Measurements from ENCODE around the gene KRTAP10-7. TPM values are rescaled to one million over a fixed set of nuclear protein-coding genes. Genes with fewer than 3 reads are reported as not detected.
"Not testable (repeated sequence)": the region's sequence is repeated elsewhere in the genome, so short reads cannot be mapped to it uniquely, and the experiment has no call there.

Gene KRTAP10-7
- total RNA-seq, 1 donor from 2014 or later, result not detected

- no peaks in the 10 kb centered on the region for H3K36me3 Mint-ChIP-seq (ENCODE audit: low read depth)
- peaks cover 12% of the 10 kb centered on the region for H3K9me3 Mint-ChIP-seq
- peaks cover 6% of the 10 kb centered on the region for H3K4me1 Mint-ChIP-seq
- H3K4me3 Mint-ChIP-seq, result no peak overlapping the region
- H3K27ac Mint-ChIP-seq (ENCODE audit: unreplicated experiment), result no peak overlapping the region
- TF ChIP-seq, protein P1, sequence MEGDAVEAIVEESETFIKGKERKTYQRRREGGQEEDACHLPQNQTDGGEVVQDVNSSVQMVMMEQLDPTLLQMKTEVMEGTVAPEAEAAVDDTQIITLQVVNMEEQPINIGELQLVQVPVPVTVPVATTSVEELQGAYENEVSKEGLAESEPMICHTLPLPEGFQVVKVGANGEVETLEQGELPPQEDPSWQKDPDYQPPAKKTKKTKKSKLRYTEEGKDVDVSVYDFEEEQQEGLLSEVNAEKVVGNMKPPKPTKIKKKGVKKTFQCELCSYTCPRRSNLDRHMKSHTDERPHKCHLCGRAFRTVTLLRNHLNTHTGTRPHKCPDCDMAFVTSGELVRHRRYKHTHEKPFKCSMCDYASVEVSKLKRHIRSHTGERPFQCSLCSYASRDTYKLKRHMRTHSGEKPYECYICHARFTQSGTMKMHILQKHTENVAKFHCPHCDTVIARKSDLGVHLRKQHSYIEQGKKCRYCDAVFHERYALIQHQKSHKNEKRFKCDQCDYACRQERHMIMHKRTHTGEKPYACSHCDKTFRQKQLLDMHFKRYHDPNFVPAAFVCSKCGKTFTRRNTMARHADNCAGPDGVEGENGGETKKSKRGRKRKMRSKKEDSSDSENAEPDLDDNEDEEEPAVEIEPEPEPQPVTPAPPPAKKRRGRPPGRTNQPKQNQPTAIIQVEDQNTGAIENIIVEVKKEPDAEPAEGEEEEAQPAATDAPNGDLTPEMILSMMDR (conservative IDR thresholded peaks at IDR 0.05), result no peak
- H3K27me3 Mint-ChIP-seq (ENCODE audit: low read depth), result peaks cover 33% of the 10 kb centered on the region
- no peak for DNase-seq (ENCODE audit: low read depth, low spot score)
These were observed 2.9 kb downstream of the KRTAP10-7 start for GRCh38 chr21:44603109-44603875.

DNA sequence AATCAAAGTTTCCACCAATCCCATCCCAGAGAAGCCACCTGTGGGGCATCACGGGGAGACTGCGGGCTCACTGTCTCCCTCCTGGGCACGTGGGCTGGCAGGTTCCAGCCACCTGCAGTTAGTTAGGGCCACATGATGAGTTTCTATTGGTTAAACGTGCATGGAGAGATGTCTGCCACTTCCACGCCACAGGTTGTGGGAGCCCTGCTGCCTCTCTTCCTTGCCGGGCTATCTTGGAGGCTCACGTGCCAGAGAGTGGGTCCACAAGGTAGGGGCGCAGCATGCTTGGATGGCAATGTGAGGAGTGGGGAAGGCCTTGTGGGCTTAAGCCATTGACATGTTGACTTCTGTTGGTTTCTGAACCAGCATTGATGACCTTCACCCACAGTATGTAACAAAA, 3.5 kb downstream of the KRTAP10-7 start:
- H3K36me3 Mint-ChIP-seq (ENCODE audit: low read depth), result no peaks in the 10 kb centered on the region
- TF ChIP-seq, protein P1 (conservative IDR thresholded peaks at IDR 0.05), result no peak

DNA sequence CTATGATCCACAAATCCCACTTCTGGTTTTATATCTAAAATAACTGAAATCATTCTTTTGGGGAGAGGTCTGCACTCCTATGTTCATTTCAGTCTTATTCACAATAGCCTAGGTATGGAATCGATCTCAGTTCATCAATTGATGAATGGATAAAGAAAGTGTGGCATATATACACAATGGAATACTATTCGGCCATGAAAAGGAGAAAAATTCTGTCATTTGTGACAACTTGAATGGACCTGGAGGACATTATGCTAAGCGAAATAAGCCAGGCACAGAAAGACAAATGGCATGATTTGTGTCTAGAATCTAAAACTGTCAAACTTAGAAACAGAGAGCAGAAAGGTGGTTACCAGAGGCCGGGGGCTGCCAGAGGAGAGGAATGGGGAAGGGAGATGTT, 6.1 kb downstream of the KRTAP10-7 start:
- H3K27ac Mint-ChIP-seq (ENCODE audit: unreplicated experiment), result no peak overlapping the region

More for the DNA sequence above, 3.5 kb downstream of the KRTAP10-7 start:
- Mint-ChIP-seq H3K27me3 (ENCODE audit: low read depth) (peaks cover 33% of the 10 kb centered on the region), H3K27ac (ENCODE audit: unreplicated experiment) (no peak overlapping the region), H3K4me3 (no peak overlapping the region), H3K4me1 (no peaks in the 10 kb centered on the region), H3K9me3 (peaks cover 14% of the 10 kb centered on the region)
- no peak for DNase-seq (ENCODE audit: low read depth, low spot score)

GRCh38 chr21:44609193-44609592, 8.8 kb downstream of the KRTAP10-7 start:
- H3K27me3 Mint-ChIP-seq (ENCODE audit: low read depth), result peaks cover 30% of the 10 kb centered on the region
- no peaks in the 10 kb centered on the region for H3K4me1 Mint-ChIP-seq

More for the DNA sequence above, 6.1 kb downstream of the KRTAP10-7 start:
- TF ChIP-seq, protein P1 (conservative IDR thresholded peaks at IDR 0.05), result no peak
- DNase-seq (ENCODE audit: low read depth, low spot score), result no peak
- Mint-ChIP-seq H3K4me3 (no peak overlapping the region), H3K27me3 (ENCODE audit: low read depth) (peaks cover 33% of the 10 kb centered on the region), H3K36me3 (ENCODE audit: low read depth) (peaks cover 12% of the 10 kb centered on the region), H3K9me3 (peaks cover 25% of the 10 kb centered on the region), H3K4me1 (no peaks in the 10 kb centered on the region)

DNA sequence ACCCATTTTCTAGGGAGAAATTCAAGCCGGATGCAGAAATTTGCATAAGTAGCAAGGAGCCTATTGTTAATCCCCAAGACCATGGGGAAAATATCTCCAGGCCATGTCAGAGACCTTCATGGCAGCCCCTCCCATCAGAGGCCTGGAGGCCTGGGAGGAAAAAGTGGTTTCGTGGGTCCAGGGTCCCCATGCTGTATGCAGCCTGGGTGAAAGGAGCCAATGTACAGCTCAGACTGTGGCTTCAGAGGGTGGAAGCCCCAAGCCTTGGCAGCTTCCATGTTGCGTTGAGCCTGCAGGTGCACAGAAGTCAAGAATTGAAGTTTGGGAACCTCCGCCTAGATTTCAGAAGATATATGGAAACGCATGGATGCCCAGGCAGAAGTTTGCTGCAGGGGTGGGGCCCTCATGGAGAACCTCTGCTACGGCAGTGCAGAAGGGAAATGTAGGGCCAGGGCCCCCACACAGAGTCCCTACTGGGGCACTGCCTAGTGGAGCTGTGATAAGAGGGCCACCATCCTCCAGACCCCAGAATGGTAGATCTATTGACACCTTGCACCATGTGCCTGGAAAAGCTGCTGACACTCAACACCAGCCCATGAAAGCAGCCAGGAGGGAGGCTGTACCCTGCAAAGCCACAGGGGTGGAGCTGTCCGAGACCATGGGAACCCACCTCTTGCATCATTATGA, 9.9 kb downstream of the KRTAP10-7 start:
- Mint-ChIP-seq H3K36me3 (ENCODE audit: low read depth) (peaks cover 12% of the 10 kb centered on the region), H3K9me3 (peaks cover 17% of the 10 kb centered on the region), H3K27me3 (ENCODE audit: low read depth) (peaks cover 20% of the 10 kb centered on the region)
- H3K4me3 Mint-ChIP-seq; H3K4me1 Mint-ChIP-seq; DNase-seq (ENCODE audit: low read depth, low spot score); H3K27ac Mint-ChIP-seq (ENCODE audit: unreplicated experiment): not testable (repeated sequence)

More at GRCh38 chr21:44609193-44609592, 8.8 kb downstream of the KRTAP10-7 start:
- peaks cover 12% of the 10 kb centered on the region for H3K36me3 Mint-ChIP-seq (ENCODE audit: low read depth)
- H3K9me3 Mint-ChIP-seq, result peaks cover 25% of the 10 kb centered on the region
- no peak overlapping the region for H3K27ac Mint-ChIP-seq (ENCODE audit: unreplicated experiment)
- no peak overlapping the region for H3K4me3 Mint-ChIP-seq
- TF ChIP-seq, protein P1 (conservative IDR thresholded peaks at IDR 0.05), result no peak
- DNase-seq (ENCODE audit: low read depth, low spot score), result no peak

- H3K4me1 Mint-ChIP-seq, result no peaks in the 10 kb centered on the region
- H3K27me3 Mint-ChIP-seq (ENCODE audit: low read depth), result peaks cover 12% of the 10 kb centered on the region
- H3K36me3 Mint-ChIP-seq (ENCODE audit: low read depth), result peaks cover 12% of the 10 kb centered on the region
- TF ChIP-seq, protein P1 (conservative IDR thresholded peaks at IDR 0.05), result no peak
- no peak for DNase-seq (ENCODE audit: low read depth, low spot score)
- peaks cover 15% of the 10 kb centered on the region for H3K9me3 Mint-ChIP-seq
- H3K27ac Mint-ChIP-seq (ENCODE audit: unreplicated experiment), result no peak overlapping the region
- H3K4me3 Mint-ChIP-seq, result no peak overlapping the region
These were observed 11.2 kb downstream of the KRTAP10-7 start for GRCh38 chr21:44611551-44611950.
